Liver (tissue), 9 donors: ENCODE results near the gene TENT5C. TPM values are rescaled to one million over a fixed set of nuclear protein-coding genes. Genes with fewer than 3 reads are reported as not detected.

Source experiments
- DNase-seq: peaks from one replicate; pipeline ENCODE4 v3.0.0-alpha.2; 2017; ENCODE audit warnings: low spot score
- H3K27ac ChIP-seq, 2 donors: one replicate each; pipeline ENCODE4 v1.7.0; 2013; ENCODE audit warnings: inconsistent platforms in 2 of 2, low read length in 2 of 2, control low read depth in 1 of 2, low read depth in 1 of 2, mild to moderate bottlenecking in 1 of 2
- H3K27me3 ChIP-seq, 4 donors: one replicate each; pipeline versions ENCODE4 v1.6.1 to v1.7.0; 2013; ENCODE audit warnings: low read length in 3 of 4, inconsistent platforms in 1 of 4, mild to moderate bottlenecking in 1 of 4, moderate library complexity in 1 of 4; ENCODE audit not compliant: control insufficient read depth in 4 of 4, insufficient read depth in 4 of 4
- H3K36me3 ChIP-seq, 4 donors: one replicate each; pipeline versions ENCODE4 v1.6.1 to v1.7.0; 2013; ENCODE audit warnings: low read length in 3 of 4, mild to moderate bottlenecking in 3 of 4, low read depth in 1 of 4, moderate library complexity in 1 of 4; ENCODE audit not compliant: control insufficient read depth in 4 of 4, insufficient read depth in 3 of 4
- H3K4me1 ChIP-seq, 4 donors: one replicate each; pipeline versions ENCODE4 v1.6.1 to v1.7.0; 2013; ENCODE audit warnings: low read length in 3 of 4, mild to moderate bottlenecking in 3 of 4, moderate library complexity in 1 of 4; ENCODE audit not compliant: control insufficient read depth in 4 of 4, insufficient read depth in 4 of 4
- H3K4me3 ChIP-seq, 3 donors: one replicate each; pipeline versions ENCODE4 v1.6.1 to v1.7.0; 2013; ENCODE audit warnings: low read length in 3 of 3, control low read depth in 1 of 3, low read depth in 1 of 3, mild to moderate bottlenecking in 1 of 3
- H3K9ac ChIP-seq, 2 donors: one replicate each; pipeline ENCODE4 v1.7.0; 2013; ENCODE audit warnings: low read length in 2 of 2, mild to moderate bottlenecking in 2 of 2, moderate library complexity in 2 of 2, control low read depth in 1 of 2, low read depth in 1 of 2
- H3K9me3 ChIP-seq, 4 donors: one replicate each; pipeline versions ENCODE4 v1.6.1 to v1.7.0; 2013; ENCODE audit warnings: low read length in 3 of 4; ENCODE audit not compliant: control insufficient read depth in 4 of 4
- CTCF ChIP-seq: fragments of 150-350 bp; IDR thresholded peaks from 2 replicates; pipeline ENCODE4 v1.5.1; 2017; ENCODE audit warnings: improper control_type of control experiment, low read depth, low read length; ENCODE audit not compliant: missing input control
- EGR1 ChIP-seq, 2 donors: IDR thresholded peaks; 2 replicates each; pipeline ENCODE4 v1.6.1; 2016 to 2018; ENCODE audit warnings: antibody characterized with exemption in 2 of 2, low read depth in 2 of 2
- FOXA1 ChIP-seq: IDR thresholded peaks from 2 replicates; pipeline ENCODE4 v1.6.1; 2016; ENCODE audit warnings: antibody characterized with exemption
- FOXA2 ChIP-seq: IDR thresholded peaks from 2 replicates; pipeline ENCODE4 v1.6.1; 2016; ENCODE audit warnings: antibody characterized with exemption
- GABPA ChIP-seq, 2 donors: IDR thresholded peaks in 1 of 2; conservative IDR thresholded peaks in 1 of 2; 2 replicates each; pipeline ENCODE4 v1.6.1; 2016; ENCODE audit warnings: antibody characterized with exemption in 2 of 2, mild to moderate bottlenecking in 1 of 2, moderate library complexity in 1 of 2
- HNF4A ChIP-seq, 2 donors: conservative IDR thresholded peaks; 2 replicates each; pipeline ENCODE4 v1.6.1; 2016; ENCODE audit warnings: antibody characterized with exemption in 2 of 2, mild to moderate bottlenecking in 2 of 2
- HNF4G ChIP-seq: IDR thresholded peaks from 2 replicates; pipeline ENCODE4 v1.6.1; 2016; ENCODE audit warnings: antibody characterized with exemption
- JUND ChIP-seq, 2 donors: IDR thresholded peaks; 2 replicates each; pipeline ENCODE4 v1.6.1; 2016; ENCODE audit warnings: antibody characterized with exemption in 2 of 2
- MAX ChIP-seq: IDR thresholded peaks from 2 replicates; pipeline ENCODE4 v1.6.1; 2016; ENCODE audit warnings: antibody characterized with exemption
- NR2F2 ChIP-seq: IDR thresholded peaks from 2 replicates; pipeline ENCODE4 v1.6.1; 2016; ENCODE audit warnings: antibody characterized with exemption
- RAD21 ChIP-seq, 2 donors: IDR thresholded peaks; 2 replicates each; pipeline ENCODE4 v1.6.1; 2016; ENCODE audit warnings: antibody characterized with exemption in 2 of 2, mild to moderate bottlenecking in 2 of 2
- REST ChIP-seq: IDR thresholded peaks from 2 replicates; pipeline ENCODE4 v1.6.1; 2016; ENCODE audit warnings: antibody characterized with exemption, mild to moderate bottlenecking
- RXRA ChIP-seq, 2 donors: IDR thresholded peaks; 2 replicates each; pipeline ENCODE4 v1.6.1; 2017 to 2018; ENCODE audit warnings: antibody characterized with exemption in 2 of 2, mild to moderate bottlenecking in 1 of 2
- SP1 ChIP-seq: IDR thresholded peaks from 2 replicates; pipeline ENCODE4 v1.6.1; 2018; ENCODE audit warnings: antibody characterized with exemption, mild to moderate bottlenecking
- TAF1 ChIP-seq: conservative IDR thresholded peaks from 2 replicates; pipeline ENCODE4 v1.6.1; 2016; ENCODE audit warnings: antibody characterized with exemption, mild to moderate bottlenecking
- YY1 ChIP-seq: IDR thresholded peaks from 2 replicates; pipeline ENCODE4 v1.6.1; 2016; ENCODE audit warnings: antibody characterized with exemption, mild to moderate bottlenecking
- ZBTB33 ChIP-seq: IDR thresholded peaks from 2 replicates; pipeline ENCODE4 v1.6.1; 2016; ENCODE audit warnings: antibody characterized with exemption
- WGBS: extraction: QIAGEN DNeasy Blood & Tissue Kit; methylation state at CpG from one replicate; pipeline ENCODE4 v1.1.7; 2013; 5-methylcytosine and 5-hydroxymethylcytosine counted together
- polyA plus RNA-seq, 2 donors: library from polyadenylated mRNA; stranded (reverse) in 1 of 2; unstranded in 1 of 2; fragments of 200-250 nt in 1 of 2; fragments of >200 nt in 1 of 2; fragmentation: Nextera tagmentation in 1 of 2; extraction: Ambion mirVana in 1 of 2; gene quantifications; one replicate each; pipeline versions ENCODE4 v1.2.1 to v1.2.3, GENCODE V29; 2013 to 2015
- total RNA-seq, 2 donors: library from RNA; depleted of rRNA; stranded (reverse); fragments of >200 nt; gene quantifications; one replicate each; pipeline ENCODE4 v1.2.3, GENCODE V29; 2014
- TF ChIP-seq, protein P1 (sequence below): IDR thresholded peaks from 2 replicates; pipeline ENCODE4 v1.6.1; 2016; ENCODE audit warnings: antibody characterized with exemption
- donor health status: healthy.
- donor health status: healthy.
- donor health status: healthy.
- donor health status: healthy.
- donor health status: healthy.

The TENT5C gene
- total and polyA plus RNA-seq, 4 donors = 1.1 to 200 (median 4.8) TPM

DNA sequence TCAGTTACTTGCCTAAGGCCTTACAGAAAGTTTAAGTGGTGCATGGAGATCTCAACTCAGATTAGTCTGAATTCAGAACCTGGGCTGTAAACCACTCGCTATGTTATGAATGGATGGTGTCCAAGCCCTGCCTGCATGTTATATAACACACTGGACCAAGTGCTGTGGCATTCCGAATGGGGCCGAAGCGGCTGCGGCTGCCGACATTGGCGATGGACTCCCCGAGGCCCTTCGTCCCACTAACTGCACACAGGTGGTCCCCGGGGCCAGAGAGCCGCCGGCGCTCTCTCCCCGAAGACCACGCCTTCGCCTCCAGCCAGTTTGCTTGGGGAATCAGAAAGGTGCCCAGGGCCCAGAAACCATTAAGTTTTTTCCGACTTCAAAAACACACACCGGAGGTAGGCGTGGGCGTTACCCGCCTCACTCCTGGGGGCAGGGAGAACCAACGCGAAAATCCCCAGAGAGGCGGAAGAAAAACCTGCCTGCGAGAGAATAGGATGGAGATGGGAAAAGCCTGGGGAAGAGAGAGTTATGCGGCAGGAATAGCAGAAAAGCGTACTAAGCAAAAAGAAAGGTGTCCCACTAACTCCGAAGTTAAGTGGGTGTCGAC, 579 bp upstream of the TENT5C start:
- TF ChIP-seq GABPA (IDR thresholded peaks at IDR 0.05 in 1 of 2, conservative IDR thresholded peaks at IDR 0.05 in 1 of 2) (no peak), FOXA1 (no peak), REST (no peak), YY1 (peak; percentile 43), EGR1 (IDR thresholded peaks at IDR 0.05; ENCODE audit: low read depth in 2 of 2) (peak; percentile 92 to 93), TAF1 (no peak), ZBTB33 (no peak), HNF4G (no peak), SP1 (no peak), RAD21 (IDR thresholded peaks at IDR 0.05) (peak in 1 of 2 donors; percentile 9), HNF4A (conservative IDR thresholded peaks at IDR 0.05) (no peak), NR2F2 (no peak), RXRA (IDR thresholded peaks at IDR 0.05) (peak in 1 of 2 donors; percentile 15), CTCF (no peak), FOXA2 (no peak), MAX (no peak), JUND (IDR thresholded peaks at IDR 0.05) (no peak)
- TF ChIP-seq, protein P1, sequence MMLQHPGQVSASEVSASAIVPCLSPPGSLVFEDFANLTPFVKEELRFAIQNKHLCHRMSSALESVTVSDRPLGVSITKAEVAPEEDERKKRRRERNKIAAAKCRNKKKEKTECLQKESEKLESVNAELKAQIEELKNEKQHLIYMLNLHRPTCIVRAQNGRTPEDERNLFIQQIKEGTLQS = no peak
- Histone ChIP-seq H3K36me3 (no peaks in the 10 kb centered on the region), H3K4me3 (peak overlapping the region; percentile 66 to 88 (median 81)), H3K27me3 (no peaks in the 10 kb centered on the region), H3K9ac (peak overlapping the region; percentile 61 to 88), H3K4me1 (peaks cover 3 to 19% (median 11%) of the 10 kb centered on the region in 4 donors), H3K27ac (peak overlapping the region; percentile 90 to 91), H3K9me3 (no peaks in the 10 kb centered on the region)
- WGBS = under 1% methylated on average over 29 of the region's 29 CpGs
- DNase-seq = no peak
